Stimulated activated CD8-positive, alpha-beta memory T cell treated with anti-CD3 and anti-CD28 coated beads, Interleukin-15, amount 100 ng/mL, for 48 hours (primary cell): ENCODE results near the gene TBXA2R.
"Not testable (repeated sequence)": the region's sequence is repeated elsewhere in the genome, so short reads cannot be mapped to it uniquely, and the experiment has no call there.

ENCODE experiments used
- DNase-seq, 2 donors: peaks; one replicate each; pipeline ENCODE4 v3.0.0-alpha.2; 2020; ENCODE audit warnings: low read depth in 2 of 2

Gene TBXA2R

GRCh38 chr19:3606690-3607289, at the start of gene TBXA2R:
TBXA2R (minus strand) TSS chr19:3606875; CDS start chr19:3600634, 6,241 bp downstream.
- peak; percentile 53 to 54 for DNase-seq

GRCh38 chr19:3656073-3656746, 49.5 kb upstream of the TBXA2R start:
- DNase-seq, result no peak

- DNase-seq, result no peak
Measured at GRCh38 chr19:3655402-3656072, 48.9 kb upstream of the TBXA2R start.

GRCh38 chr19:3653865-3654513, 47.3 kb upstream of the TBXA2R start:
- DNase-seq, result no peak

GRCh38 chr19:3653081-3653795, 46.6 kb upstream of the TBXA2R start:
- DNase-seq, result no peak

- no peak for DNase-seq
Measured at GRCh38 chr19:3652422-3652821, 45.7 kb upstream of the TBXA2R start.

GRCh38 chr19:3651684-3652083, 45.0 kb upstream of the TBXA2R start:
- no peak for DNase-seq

GRCh38 chr19:3649888-3650287, 43.2 kb upstream of the TBXA2R start:
- no peak for DNase-seq

GRCh38 chr19:3648037-3648905, 41.6 kb upstream of the TBXA2R start:
- DNase-seq, result no peak

- not testable (repeated sequence) for DNase-seq
Measured at GRCh38 chr19:3647102-3647501, 40.4 kb upstream of the TBXA2R start.

- DNase-seq, result no peak
Measured at GRCh38 chr19:3646336-3647092, 39.8 kb upstream of the TBXA2R start.

GRCh38 chr19:3645726-3646125, 39.1 kb upstream of the TBXA2R start:
- no peak for DNase-seq

- DNase-seq, result no peak
Measured at GRCh38 chr19:3645067-3645396, 38.4 kb upstream of the TBXA2R start.

GRCh38 chr19:3644351-3645066, 37.8 kb upstream of the TBXA2R start:
- DNase-seq, result no peak

- no peak for DNase-seq
Measured at GRCh38 chr19:3643674-3644313, 37.1 kb upstream of the TBXA2R start.

- DNase-seq, result no peak
Measured at GRCh38 chr19:3642987-3643673, 36.5 kb upstream of the TBXA2R start.

GRCh38 chr19:3642296-3642695, 35.6 kb upstream of the TBXA2R start:
- DNase-seq, result no peak

- no peak for DNase-seq
Measured at GRCh38 chr19:3641515-3642269, 35.0 kb upstream of the TBXA2R start.
